Umbilical cord (tissue), 2 donors: ENCODE measurements around the gene ATF6B. TPM values are rescaled to one million over a fixed set of nuclear protein-coding genes. Genes with fewer than 3 reads are reported as not detected.

Experiments
- DNase-seq: peaks from one replicate; pipeline ENCODE4 v3.0.0-alpha.2; 2015; ENCODE audit warnings: low spot score
- total RNA-seq: library from RNA; depleted of rRNA; stranded (reverse); fragments of >200 nt; gene quantifications from one replicate; pipeline ENCODE4 v1.2.3, GENCODE V29; 2014; ENCODE audit warnings: low replicate concordance; ENCODE audit not compliant: insufficient read depth

Gene ATF6B
- total RNA-seq = 14.4 TPM

GRCh38 chr6:32127717-32128592, at the start of gene ATF6B:
ATF6B (minus strand) TSS chr6:32128246; CDS start chr6:32128207, 39 bp downstream.
- peak; percentile 100 for DNase-seq

DNA sequence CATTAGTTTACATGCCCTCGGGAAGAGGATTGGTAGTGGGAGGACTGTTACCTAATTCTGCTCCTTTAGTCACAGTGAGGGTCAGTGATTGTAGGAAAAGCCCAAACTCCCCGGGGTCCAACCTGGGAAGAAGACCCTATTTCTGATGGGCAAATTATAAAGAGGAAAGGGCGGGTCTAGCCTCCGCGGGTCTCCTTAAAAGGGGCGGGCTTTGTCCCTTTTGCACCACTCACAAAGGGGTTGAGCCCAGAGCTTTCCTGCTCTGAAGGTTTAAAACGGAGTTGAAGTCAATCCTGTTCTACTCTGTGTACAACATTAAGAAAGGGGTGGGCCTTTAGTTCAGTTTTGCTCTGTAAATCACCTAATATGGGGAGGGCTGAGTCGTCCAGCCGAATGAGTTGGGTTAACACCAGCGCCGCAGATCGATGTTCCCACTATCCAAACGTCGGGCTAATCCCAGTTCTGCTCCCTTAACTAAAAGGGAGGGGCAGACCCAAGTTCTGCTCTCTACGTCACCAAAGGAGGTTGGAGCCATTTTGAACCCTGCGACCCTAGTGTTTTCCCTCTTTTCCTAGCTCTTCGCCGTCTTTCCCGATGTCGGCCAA, 49.2 kb upstream of the ATF6B start:
- DNase-seq = no peak

DNA sequence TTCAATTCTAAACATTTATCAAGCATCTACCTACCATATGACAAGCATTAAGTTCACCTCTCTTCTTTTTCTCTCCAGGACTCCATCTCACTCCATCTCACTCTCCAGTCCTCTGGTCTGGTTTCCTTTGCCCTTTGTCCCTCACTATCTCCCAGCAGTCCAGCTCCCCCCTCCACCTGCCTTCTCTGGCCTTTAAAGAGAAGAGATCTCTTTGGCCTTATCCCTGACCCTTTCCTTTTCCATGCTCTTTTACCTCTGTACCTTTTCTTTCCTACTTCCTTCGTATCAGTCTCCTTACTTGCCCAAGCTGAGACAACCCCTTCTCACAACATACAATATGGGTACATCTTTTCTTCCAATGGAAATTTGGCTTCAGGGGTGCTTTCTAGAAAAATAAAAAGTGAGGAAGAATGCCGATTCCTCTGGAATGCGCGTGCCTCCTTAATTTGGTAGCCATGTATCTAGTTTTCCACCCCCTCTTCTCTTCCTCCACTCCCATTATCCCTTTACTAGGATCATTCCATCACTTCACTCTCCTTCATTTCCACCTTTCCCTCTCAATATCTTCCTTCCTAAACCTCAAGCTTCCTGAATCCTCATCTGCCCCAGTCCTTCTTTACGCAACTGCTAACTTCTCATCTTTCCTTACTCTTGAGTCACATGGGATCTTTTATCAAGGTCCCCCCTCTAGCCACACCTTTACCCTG, 48.6 kb upstream of the ATF6B start:
- no peak for DNase-seq

DNA sequence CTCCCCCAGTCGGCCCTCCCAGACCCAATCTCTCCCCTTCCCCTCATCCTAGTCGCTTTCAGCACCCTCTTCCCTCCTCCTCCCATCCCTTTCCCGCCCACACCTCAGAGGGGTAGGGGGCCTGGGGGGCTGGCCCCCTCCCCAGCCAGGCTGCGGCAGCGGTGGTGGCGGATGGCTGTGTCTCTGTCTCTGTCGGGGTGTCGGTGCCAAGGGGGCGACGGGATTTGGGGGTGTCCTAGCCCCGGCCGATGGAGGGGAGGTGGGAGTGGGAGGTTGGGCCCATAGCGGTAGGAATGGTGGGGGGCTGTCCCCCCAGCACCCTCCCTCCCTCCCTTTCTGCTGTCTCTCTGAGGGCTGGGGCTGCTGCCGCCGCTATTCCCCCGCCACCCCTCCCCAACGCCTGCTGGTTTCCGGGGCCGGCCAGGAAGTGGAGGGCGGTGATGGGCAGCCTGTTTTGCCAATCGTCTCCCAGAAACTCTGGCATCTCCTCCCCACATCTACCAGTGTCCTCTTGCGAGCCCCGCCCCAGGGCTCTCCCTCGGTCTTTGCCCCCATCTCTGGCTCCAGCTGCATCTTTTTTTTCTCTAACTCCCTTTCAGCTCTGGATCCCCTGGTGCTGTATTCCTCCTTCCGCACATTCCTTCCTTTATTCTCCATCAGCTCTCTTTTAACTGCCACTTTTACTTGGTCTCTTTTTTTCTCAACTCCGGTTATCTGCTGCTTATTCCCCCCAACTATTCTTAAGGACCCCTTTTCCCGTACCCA, 47.8 kb upstream of the ATF6B start, which contains the start of gene AGPAT1:
Gene AGPAT1 (minus strand): TSS at position 374 of the 765 bp plus-strand sequence. CDS start 4,588 bp downstream, outside the sequence.
- peak; percentile 98 for DNase-seq

- no peak for DNase-seq
Measured at GRCh38 chr6:32175322-32175710, 47.3 kb upstream of the ATF6B start.

DNA sequence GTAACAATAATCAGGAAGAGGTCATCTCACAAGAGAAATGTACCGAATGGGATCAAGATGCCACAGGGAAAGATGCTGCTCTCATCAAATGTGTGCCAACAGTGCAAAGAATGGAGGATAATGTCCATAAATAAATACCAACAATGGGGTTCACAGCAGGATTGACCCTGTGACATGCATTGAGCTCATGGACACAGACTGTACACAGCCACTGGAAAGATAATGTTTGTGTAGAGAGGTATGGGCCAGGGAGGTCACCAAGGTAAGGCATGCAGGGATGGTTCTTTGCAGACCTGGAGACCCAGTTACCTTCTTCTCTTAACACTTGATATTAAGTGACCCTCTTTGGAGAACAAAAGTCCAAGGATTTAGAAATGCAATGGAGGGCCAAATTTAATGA, 46.4 kb upstream of the ATF6B start:
- no peak for DNase-seq

DNA sequence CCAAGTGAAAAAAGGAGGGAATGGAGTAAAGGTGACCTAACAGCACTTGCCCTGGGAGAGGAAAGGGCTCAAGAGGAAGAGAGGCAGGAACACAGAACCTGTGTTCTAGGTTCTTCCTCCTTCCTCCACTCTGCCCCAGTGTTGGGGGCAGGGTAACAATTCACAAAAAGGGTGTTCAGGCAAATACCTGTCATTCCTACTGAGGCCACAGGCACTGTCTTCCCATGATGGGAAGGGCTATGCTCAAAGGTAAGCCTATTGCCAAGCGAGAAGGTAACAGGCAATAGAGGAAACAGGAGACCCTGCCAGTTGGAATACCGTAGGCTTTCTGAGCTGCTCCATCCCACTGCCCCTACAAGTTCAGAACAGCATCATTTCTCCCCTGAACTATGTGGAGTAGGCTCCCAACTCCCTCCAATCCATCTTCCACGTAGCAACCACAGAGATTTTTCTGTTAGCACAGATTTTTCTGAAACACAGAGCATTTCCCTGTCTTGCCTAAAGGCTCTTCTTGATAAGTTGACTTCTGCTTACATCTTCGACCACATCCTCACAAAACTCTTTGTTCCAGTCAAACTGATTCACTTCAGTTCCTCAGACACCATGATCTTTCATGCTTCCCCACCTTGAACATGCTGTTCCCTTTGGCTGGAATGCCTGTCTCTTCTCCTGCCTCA, 45.1 kb upstream of the ATF6B start:
- DNase-seq = no peak

DNA sequence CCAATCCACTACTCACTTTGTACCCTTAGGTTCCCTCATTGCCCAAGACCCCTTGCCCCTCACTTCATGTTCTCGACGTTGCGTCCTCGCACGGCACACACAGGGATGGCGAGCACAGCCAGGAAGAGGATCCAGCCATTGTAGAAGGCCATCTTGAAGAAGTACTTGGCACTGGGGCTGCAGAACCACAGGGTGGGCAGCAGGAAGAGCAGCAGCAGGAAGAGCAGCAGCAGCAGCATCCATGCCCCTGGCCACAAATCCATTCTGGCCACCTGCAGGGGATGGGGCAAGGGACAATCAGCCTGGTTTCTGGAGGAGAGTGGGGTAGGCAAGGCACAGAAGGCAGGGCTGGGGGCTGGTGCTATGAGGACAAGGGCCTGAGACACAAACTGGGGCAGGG, 43.2 kb upstream of the ATF6B start:
- DNase-seq = no peak

GRCh38 chr6:32170294-32170693, 42.2 kb upstream of the ATF6B start:
- no peak for DNase-seq

DNA sequence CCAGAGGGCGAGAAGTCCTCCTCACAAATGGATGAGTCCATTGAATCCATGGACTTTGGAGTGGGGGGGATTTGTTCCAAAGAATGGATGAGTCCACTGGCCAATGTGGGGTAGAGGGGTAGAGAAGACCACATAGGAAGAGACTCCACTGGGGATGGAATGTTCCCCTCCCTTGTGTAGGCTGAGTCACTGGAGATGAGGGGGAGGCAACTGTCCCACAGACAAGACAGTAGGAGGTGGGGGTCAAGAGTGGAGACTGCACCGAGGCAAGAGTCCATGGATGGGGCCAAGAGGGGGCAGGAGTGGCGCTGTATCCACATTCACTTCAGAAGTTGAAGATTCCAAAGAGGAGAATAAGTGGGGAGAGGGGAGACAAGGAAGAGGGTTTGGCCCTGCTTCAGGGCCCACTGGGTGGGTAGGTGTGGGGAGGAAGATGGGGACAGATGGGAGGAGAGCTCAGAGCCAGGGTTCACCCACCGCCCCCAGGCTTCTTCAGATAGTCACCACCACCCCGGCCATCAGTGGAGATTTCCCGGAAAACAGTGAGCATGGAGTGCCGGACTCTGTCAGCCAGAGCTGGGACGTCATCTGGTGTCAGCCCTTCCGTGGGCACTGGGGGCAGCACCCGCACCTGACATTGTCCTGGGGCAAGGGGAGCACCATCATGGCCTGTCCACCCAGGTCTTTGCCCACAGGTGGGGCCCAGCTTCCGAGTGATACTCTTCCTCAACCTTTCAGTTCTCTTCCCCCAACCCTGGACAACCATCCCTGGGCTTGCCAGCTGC, 41.0 kb upstream of the ATF6B start:
- no peak for DNase-seq

DNA sequence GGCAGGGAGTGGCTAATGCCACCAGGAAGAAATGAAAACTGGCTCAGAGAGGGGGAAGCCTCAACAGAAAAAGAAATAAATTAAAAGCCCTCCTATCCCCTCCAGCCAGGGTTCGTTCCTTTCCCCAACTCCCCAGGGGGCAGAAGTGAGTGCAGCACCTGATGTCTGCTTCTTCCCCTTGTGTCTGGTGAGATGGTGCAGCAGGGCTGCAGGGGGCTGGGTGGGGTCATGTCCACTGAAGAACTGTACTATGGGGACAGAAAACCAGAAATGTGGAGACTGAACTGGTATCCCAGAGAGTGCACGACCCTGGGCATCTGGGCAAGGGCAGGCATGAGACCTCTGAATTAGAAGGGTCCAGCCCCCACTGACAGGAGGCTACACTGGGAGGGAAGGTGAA, 40.3 kb upstream of the ATF6B start:
- DNase-seq = no peak

- no peak for DNase-seq
Measured at GRCh38 chr6:32167761-32168262, 39.8 kb upstream of the ATF6B start.

DNA sequence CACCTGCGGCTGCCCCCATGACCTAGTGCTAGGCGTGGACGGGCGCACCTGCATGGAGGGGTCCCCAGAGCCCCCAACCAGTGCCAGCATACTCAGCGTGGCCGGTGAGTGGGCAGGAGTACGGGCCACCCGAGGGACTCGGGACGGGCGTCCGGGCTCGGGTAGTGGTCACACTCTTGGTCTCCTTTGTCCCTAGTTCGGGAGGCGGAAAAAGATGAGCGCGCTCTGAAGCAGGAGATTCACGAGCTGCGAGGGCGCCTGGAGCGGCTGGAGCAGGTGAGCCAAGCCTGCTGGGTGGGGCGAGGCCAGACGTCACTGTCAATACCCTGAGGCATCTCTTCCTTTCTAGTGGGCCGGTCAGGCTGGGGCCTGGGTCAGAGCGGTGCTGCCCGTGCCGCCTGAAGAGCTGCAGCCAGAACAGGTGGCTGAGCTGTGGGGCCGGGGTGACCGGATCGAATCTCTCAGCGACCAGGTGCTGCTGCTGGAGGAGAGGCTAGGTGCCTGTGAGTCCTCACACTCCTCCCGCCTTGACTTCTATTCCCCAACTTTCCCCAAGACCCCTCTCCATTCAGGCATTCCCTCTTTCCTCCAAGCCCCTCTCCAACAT, 39.2 kb upstream of the ATF6B start:
- DNase-seq = no peak

DNA sequence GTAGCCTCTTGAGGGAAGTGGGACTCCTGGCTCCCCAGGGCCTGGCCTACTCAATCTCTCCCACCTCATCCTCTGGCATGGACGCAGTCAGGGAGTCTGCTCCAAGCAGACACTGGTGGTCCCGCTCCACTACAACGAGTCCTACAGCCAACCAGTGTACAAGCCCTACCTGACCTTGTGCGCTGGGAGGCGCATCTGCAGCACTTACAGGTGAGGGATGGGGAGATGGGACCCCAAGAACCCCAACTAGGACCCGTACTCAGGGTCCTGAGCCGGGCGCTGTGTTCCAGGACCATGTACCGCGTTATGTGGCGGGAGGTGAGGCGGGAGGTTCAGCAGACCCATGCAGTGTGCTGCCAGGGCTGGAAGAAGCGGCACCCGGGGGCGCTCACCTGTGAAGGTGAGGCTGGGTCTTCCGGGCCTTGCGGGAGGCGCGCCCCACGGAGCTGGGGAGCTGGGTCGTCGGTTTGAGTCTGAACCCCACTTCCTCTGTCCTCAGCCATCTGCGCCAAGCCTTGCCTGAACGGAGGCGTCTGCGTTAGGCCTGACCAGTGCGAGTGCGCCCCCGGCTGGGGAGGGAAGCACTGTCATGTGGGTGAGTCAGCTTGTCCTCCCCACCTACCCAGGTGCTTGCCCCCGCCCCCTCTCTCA, 38.5 kb upstream of the ATF6B start:
- no peak for DNase-seq

DNA sequence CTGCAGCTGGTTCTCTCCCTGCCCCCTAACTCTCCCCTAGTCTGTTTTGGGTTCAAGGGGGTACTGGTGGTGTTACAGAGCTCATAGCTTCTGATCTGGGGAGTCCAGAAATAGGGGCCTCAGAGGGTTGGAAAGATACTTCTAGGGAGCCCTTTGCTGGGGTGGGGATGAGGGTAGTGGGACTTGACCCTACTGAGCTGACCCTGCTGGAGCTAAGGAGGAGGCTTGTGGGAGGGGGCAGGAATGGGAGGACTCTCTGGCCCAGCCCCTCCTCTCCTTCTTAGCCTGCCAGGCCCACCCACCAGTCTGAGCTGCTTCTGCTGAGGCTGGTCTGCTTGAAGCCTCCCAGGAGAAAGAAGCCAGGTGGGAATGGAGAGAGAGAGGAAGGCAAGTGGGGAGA, 36.2 kb upstream of the ATF6B start, which contains the start of gene EGFL8:
Gene EGFL8 (plus strand): TSS at position 301 of the 400 bp plus-strand sequence. CDS start 1,571 bp downstream, outside the sequence.
- no peak for DNase-seq

- no peak for DNase-seq
Measured at GRCh38 chr6:32163559-32164258, 35.7 kb upstream of the ATF6B start.

DNA sequence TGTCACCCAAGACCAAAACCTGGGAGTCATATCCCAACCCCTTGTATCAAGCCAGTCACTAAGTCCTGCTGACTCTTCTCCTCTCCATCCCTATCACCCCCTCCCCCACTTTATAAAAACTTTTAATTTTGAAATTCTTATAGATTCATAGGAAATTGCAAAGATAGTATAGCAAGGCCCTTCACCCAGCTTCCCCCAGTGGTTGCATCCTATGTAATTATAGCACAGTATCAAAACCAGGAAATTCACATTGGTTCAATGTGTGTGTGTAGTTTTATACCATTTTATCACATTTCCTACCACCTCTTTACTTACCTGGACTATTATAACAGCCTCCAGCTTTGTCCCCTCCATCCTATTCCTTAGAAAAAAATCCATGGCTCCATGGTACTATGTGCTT, 30.0 kb upstream of the ATF6B start:
- no peak for DNase-seq

- DNase-seq = no peak
Measured at GRCh38 chr6:32156891-32157290, 28.8 kb upstream of the ATF6B start.
